ENCODE data around the gene TRIM63. TPM values are rescaled to one million over a fixed set of nuclear protein-coding genes. Genes with fewer than 3 reads are reported as not detected.

Gene TRIM63
- total and polyA plus RNA-seq, 9 of the 15 experiments (the other 6 are each of a cell fraction or from before 2014, with no cell fraction given), result 0.08 to 0.57 (median 0.36) TPM

DNA sequence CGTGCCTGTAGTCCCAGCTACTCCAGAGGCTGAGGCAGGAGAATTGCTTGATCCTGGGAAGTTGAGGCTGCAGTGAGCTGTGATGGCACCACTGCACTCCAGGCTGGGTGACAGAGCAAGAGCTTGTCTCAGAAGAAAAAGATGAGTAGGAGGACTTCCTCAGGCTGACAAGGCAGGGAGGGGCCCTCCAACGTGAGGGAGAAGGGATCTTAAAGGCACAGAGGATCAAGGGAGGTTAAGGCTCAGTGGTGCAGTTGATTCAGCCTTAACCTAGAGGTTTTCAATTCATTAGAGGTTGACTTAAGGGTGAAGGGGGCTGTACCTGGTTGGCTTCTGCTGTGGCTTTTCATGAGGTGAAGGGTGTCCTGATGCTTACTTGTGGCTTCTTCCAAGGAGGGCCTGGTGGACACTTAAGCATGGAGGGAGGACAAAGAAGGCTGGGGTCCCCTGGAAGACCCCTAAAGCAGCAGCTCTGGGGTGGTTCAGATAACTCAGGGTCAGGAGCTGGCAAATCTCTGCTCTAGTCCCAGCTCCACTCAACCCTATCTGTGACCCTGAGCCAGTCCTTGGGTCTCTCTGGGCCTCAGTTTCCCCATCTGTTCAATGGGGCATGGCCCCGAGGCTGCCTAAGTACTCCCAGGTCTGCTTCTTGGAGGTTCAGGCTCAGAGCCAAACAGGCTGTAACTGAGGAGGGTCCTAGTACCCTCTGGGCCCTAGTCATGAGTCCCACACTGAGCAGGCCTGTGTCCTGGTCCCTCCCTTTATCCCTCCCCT lies 39.5 kb downstream of the TRIM63 start (continued):
- no peak for TF ChIP-seq POLR2AphosphoS5 (IDR thresholded peaks at IDR 0.05; ENCODE audit: control insufficient read depth, insufficient read depth, low read depth, low read length)
- TF ChIP-seq ADNP (tag; IDR thresholded peaks at IDR 0.05), result 0 out of 2 replicates have a peak, but pooled peaks have one; percentile 14
- TF ChIP-seq CHD1 (IDR thresholded peaks at IDR 0.05; ENCODE audit: low read length), result no peak
- TF ChIP-seq MEF2A (IDR thresholded peaks at IDR 0.05; ENCODE audit: control insufficient read depth, low read depth, low read length), result no peak
- TF ChIP-seq SNRNP70 (optimal IDR thresholded peaks at IDR 0.05; ENCODE audit: low read depth, low read length), result no peak
- no peak for TF ChIP-seq MAFK (IDR thresholded peaks at IDR 0.05; ENCODE audit: low read length)
- TF ChIP-seq ZNF696 (CRISPR knock-in tag; conservative IDR thresholded peaks at IDR 0.05), result no peak
- TF ChIP-seq ZNF384 (IDR thresholded peaks at IDR 0.05; ENCODE audit: low read depth, low read length), result peak; percentile 28
- TF ChIP-seq, protein P1, sequence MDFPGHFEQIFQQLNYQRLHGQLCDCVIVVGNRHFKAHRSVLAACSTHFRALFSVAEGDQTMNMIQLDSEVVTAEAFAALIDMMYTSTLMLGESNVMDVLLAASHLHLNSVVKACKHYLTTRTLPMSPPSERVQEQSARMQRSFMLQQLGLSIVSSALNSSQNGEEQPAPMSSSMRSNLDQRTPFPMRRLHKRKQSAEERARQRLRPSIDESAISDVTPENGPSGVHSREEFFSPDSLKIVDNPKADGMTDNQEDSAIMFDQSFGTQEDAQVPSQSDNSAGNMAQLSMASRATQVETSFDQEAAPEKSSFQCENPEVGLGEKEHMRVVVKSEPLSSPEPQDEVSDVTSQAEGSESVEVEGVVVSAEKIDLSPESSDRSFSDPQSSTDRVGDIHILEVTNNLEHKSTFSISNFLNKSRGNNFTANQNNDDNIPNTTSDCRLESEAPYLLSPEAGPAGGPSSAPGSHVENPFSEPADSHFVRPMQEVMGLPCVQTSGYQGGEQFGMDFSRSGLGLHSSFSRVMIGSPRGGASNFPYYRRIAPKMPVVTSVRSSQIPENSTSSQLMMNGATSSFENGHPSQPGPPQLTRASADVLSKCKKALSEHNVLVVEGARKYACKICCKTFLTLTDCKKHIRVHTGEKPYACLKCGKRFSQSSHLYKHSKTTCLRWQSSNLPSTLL (IDR thresholded peaks at IDR 0.05), result no peak
- no peak for TF ChIP-seq TSC22D4 (tag; IDR thresholded peaks at IDR 0.05)
- TF ChIP-seq, protein P2, sequence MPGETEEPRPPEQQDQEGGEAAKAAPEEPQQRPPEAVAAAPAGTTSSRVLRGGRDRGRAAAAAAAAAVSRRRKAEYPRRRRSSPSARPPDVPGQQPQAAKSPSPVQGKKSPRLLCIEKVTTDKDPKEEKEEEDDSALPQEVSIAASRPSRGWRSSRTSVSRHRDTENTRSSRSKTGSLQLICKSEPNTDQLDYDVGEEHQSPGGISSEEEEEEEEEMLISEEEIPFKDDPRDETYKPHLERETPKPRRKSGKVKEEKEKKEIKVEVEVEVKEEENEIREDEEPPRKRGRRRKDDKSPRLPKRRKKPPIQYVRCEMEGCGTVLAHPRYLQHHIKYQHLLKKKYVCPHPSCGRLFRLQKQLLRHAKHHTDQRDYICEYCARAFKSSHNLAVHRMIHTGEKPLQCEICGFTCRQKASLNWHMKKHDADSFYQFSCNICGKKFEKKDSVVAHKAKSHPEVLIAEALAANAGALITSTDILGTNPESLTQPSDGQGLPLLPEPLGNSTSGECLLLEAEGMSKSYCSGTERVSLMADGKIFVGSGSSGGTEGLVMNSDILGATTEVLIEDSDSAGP (CRISPR knock-in tag; IDR thresholded peaks at IDR 0.05), result peak; percentile 95
- TF ChIP-seq BCOR (IDR thresholded peaks at IDR 0.05), result peak; percentile 72
- TF ChIP-seq, protein P3, sequence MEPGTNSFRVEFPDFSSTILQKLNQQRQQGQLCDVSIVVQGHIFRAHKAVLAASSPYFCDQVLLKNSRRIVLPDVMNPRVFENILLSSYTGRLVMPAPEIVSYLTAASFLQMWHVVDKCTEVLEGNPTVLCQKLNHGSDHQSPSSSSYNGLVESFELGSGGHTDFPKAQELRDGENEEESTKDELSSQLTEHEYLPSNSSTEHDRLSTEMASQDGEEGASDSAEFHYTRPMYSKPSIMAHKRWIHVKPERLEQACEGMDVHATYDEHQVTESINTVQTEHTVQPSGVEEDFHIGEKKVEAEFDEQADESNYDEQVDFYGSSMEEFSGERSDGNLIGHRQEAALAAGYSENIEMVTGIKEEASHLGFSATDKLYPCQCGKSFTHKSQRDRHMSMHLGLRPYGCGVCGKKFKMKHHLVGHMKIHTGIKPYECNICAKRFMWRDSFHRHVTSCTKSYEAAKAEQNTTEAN (CRISPR knock-in tag; IDR thresholded peaks at IDR 0.05), result no peak
- TF ChIP-seq, protein P4, sequence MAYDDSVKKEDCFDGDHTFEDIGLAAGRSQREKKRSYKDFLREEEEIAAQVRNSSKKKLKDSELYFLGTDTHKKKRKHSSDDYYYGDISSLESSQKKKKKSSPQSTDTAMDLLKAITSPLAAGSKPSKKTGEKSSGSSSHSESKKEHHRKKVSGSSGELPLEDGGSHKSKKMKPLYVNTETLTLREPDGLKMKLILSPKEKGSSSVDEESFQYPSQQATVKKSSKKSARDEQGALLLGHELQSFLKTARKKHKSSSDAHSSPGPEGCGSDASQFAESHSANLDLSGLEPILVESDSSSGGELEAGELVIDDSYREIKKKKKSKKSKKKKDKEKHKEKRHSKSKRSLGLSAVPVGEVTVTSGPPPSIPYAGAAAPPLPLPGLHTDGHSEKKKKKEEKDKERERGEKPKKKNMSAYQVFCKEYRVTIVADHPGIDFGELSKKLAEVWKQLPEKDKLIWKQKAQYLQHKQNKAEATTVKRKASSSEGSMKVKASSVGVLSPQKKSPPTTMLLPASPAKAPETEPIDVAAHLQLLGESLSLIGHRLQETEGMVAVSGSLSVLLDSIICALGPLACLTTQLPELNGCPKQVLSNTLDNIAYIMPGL (CRISPR knock-in tag; IDR thresholded peaks at IDR 0.05), result no peak
- TF ChIP-seq DPF2 (IDR thresholded peaks at IDR 0.05), result peak; percentile 42; the same call in 1 of the 2 replicates
- no peak for TF ChIP-seq DNMT1 (IDR thresholded peaks at IDR 0.05)
- TF ChIP-seq, protein P5, sequence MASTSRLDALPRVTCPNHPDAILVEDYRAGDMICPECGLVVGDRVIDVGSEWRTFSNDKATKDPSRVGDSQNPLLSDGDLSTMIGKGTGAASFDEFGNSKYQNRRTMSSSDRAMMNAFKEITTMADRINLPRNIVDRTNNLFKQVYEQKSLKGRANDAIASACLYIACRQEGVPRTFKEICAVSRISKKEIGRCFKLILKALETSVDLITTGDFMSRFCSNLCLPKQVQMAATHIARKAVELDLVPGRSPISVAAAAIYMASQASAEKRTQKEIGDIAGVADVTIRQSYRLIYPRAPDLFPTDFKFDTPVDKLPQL (IDR thresholded peaks at IDR 0.05; ENCODE audit: extremely low read depth, insufficient read length), result no peak
- TF ChIP-seq, protein P6, sequence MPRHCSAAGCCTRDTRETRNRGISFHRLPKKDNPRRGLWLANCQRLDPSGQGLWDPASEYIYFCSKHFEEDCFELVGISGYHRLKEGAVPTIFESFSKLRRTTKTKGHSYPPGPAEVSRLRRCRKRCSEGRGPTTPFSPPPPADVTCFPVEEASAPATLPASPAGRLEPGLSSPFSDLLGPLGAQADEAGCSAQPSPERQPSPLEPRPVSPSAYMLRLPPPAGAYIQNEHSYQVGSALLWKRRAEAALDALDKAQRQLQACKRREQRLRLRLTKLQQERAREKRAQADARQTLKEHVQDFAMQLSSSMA (CRISPR knock-in tag; IDR thresholded peaks at IDR 0.05), result no peak
